Stimulated activated CD8-positive, alpha-beta memory T cell treated with anti-CD3 and anti-CD28 coated beads, Interleukin-2, amount 100 ng/mL, for 48 hours (primary cell): Measurements from ENCODE around the gene MX1.

Experiments used
- DNase-seq, 2 donors: peaks; one replicate each; pipeline ENCODE4 v3.0.0-alpha.2; 2020; ENCODE audit warnings: low read depth in 2 of 2

Gene MX1

DNA sequence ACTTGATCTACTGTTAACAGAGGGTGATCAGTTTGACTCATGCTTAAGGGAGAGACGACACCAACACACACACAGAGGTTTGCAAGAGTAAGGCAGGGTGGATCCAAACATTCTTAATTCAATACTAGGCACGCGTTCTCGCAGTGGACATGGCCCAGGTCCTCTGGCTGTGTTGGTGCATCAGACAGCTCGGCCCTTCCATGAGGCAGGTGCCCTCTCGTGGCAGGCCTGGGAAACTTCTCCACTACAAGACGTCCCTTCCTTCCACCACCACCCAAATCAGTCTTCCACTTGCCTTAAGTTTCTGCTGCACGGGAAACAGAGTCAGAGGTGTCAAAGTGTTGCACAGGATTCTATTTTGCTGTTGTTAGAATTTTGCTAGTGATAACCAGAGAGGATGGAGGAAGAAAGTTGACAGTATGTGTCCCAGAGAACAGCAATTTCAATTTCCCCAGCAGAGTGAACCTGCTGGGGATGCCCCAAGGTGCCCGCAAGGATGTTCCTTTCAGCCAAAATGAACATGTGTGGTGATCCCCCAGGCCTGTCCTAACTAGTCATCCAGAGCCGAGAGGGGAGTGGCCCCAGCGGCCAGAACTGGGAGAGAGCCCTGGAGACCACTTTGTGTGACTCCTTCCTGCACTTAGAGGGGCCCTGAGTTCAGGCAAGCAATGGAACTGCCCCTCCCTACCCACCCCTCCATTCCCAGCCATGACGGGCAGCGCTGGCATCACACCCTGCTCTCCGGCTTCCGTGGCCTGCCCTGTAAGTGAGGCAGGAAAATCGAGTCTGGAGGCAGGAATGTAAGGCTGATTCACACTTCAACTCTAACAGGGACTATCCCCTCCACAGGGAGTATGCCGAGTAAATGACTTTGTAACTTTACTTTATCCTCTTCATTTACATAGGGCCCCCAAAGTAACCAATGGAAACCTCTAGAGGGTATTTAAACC, 34.8 kb downstream of the MX1 start:
- DNase-seq: peak; percentile 20 to 29

DNA sequence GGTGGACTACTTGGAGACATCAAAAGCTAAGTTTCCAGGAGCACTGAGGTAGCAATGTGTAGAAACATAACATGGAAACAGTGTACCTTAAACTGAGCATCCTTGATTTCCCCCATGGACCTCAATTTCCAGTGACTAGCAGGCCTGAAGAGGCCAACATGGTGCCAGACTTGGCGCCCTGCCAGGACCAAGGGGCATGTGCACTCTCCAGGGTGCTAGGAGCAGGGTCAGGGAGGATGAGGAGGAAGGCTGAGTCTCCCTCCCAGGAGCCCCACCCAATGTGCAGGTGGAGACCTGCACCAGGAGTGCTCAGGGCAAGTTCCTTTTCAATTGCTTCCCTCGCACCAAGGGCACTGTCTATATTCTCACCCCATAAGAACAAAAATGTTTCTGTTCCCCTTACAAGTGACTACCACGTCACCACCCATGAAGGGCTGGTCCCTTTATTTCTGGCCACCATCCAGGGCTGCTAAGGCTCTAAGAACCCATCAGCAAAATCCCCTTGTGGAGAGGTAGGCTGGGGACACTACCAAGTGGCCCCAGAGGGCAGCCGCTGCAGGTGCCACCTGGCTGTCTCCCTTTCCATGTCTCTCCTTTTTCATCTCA, 39.2 kb downstream of the MX1 start:
- no peak for DNase-seq

DNA sequence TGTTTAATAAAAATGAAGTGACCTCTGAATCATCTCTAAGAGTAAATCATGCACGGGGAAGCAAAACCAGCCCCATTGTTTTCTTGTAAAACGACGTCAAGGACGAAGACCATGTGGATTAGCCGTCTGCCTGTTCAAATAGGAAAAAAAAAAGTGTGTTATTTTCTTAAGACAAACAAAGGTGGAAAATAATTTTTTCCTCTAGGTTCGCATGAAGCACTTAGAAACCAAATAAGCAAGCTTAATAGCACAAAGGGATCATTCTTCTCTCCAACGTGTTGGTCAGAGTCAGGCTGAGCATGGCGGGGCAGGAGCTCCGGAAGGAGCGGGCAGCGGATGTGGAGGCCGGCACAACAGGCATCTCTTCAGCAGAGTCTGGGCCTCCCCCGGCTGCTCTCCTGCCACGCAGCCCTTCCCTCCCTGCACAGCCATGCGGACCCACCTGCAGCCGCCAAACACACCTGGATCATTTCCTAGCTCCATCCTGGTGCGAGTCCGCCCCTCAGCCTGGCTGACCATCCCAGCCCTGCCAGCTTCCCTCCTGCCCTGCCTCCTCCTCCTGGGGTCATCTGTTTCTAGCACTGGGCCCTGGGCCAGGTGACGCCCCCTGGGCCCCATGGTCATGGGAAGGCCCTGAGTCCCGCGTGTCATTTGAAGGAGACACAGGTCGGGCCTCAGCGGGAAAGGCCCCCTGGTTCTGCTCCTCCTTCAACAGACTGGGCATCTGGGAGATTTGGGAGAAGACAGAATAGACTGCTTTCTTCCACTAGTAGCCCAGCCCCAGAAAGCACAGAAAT, 40.2 kb downstream of the MX1 start:
- no peak for DNase-seq

DNA sequence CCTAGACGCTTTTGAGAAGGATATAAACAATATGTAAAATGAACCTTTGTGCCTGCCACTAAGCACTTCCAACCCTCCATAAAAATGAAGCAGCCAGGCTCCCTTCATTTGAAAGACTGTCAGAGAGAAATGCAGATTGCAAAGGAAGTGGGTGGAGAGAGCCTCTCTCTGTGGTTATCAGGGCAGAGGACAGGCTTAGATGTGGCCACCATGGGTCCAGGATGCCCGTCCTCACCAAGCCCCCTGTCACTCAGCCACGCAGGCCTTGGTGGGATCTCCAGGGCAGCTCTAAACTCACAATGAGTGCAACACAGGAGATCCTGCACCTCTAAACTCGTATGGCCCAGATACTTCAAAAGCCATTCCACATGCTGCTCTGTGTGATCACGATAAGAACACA, 44.0 kb downstream of the MX1 start:
- no peak for DNase-seq

DNA sequence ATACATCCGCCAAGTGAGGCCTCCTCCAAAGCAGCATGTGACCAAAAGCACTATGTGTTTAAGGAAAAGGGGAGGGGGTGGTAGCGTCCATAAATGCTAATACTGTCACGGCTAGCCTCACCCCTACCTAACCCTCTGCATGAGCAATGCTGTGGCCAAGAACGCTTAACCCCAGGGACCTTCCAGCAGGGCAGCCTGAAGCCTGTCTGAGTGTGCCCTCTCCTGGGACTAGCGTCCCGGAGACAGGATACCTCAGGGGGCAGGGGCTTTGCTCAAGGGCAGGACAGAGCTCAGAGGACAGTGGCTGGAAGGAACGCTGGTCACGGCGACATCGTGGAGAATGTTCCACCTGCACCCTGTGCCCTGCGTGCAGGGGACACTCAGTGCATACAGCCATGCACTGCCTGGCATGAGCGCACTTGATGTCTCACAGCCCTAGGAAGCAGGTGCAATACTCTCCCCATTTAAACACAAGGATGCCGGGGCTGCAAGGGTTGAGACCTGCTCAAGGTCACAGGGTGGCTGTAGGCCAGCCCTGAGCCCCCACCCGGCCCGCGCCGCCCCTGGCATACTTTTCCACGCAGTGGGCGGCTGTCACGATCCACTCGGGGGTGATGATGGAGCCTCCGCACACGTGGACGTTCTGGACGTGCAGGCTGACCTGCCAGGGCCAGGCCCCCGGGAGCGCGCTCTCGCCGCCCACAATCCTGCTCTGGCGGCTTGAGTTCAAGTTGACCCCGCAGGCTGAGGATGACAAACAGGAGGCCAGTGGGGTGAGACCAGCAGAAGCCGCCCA, 46.9 kb downstream of the MX1 start:
- no peak for DNase-seq

DNA sequence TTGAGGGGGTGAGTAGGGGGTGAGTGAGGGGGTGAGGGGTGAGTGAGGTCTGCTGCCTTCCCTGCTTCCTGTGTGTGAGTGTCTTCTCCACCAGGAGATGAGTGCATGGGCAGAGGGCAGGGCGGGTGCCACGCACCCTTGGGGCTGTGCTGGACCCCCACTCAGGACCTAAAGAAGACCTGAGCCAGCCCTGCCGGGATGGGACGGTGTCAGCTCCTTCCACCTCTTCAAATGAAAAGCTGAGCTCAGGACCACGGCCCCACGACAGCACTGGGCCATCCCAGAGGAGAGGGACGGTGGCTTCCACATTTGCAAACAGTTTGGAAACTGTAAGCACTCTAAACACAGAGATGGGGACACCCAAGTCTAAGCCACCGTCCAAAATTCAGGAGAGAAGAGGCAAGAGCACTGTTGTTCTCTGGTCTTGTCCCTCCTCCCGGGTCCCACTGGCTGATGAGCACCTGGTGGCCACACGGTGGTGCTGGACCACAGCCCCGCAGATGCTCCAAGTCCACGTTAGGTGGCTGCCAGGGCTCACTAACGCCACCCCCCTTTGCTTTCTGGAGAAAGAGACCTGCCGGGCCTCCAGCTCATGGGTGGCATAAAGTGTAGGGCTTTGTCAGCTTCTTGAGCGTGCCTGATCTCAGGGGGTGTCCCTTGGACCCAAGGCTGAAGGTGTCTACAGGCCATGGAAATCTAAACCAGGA, 49.8 kb downstream of the MX1 start:
- DNase-seq: no peak

DNA sequence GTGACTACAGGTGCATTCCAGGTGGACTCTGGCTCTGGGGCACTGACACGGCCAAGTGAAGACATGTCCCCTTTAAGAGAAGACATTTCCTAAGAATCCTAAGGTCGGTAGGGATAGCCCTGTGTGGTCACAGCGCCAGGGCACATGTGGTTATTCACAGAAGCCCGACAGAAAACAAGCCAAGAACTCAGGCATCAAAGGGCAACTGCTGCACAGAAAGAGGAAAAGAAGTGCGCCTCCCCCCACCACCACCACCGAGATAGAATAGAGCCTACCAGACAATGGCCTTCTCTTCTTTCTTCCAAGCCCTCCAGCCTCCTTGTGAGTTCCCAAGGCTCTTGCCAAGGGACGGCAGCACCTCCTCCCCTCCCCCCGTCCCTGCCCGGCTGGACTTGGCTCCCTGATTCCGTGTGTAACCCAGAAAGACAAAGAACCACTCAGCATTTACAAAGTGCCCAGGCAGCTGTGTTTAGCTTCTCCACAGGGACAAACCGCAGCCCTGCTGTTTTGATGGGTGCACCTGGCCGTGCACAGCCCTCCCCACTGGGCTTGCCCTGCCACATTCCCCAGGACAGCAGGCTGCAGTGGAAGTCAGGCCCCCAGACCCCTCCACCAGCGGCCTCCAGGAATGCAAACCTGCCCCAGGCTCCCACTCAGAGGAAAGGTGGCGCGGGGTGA, 51.7 kb downstream of the MX1 start:
- no peak for DNase-seq

DNA sequence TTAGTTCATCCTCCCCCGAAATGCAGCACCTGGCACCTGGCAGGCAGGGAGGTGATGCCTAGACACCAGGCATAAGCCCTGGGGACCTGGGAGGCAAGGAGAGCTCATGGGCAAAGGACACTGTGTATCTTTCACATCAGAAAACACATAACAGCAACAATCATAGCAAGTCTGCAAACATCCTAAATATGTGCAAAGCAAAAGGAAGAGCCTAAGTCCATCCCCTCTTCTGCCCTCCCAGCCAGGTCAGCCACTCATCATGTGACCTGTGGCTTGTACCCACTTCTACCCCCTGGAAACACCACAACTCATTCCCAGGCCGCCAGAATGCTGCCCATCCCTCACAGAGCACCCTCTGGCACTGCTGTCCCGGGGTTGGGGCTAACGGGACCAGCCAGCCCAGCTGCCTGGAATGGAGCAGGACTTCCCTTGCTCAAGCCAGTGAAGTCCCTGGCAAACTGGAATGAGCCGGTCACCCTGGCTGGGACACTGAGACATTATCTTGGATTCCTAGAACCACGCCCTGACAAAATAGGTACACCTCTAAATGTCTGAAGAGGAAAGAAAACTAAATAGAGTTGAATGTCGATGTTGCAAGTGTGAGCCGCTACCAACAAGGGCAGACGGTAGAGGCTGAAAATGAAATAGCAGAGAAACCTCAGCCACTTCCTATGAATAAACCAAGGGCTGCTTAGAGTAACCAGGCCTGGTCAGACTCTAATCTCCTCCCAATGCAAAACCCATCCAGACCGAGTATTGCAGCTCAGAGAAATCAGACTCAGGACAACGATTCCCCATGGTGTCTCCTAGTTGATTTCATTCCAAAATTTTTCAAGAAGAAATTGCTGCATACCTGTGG, 52.5 kb downstream of the MX1 start:
- DNase-seq: no peak

DNA sequence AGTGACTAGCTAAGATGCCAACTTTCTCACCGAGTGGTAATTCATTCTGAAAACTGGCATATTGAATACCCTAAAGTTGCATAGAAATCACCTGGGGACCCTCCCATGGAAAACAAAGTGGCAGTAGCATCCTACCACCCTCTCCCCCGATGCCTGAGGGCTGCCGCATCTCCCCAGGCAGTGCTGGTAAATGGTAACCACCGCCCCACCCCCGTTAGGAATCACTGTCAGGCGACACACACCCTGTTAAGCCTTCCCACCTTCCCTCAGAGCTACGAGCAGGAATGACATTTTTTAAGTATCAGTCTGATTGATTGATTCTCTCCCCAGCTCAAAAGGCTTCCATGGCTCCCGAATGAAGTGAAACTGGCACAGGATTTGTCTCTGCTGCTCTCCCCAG, 53.6 kb downstream of the MX1 start:
- no peak for DNase-seq

DNA sequence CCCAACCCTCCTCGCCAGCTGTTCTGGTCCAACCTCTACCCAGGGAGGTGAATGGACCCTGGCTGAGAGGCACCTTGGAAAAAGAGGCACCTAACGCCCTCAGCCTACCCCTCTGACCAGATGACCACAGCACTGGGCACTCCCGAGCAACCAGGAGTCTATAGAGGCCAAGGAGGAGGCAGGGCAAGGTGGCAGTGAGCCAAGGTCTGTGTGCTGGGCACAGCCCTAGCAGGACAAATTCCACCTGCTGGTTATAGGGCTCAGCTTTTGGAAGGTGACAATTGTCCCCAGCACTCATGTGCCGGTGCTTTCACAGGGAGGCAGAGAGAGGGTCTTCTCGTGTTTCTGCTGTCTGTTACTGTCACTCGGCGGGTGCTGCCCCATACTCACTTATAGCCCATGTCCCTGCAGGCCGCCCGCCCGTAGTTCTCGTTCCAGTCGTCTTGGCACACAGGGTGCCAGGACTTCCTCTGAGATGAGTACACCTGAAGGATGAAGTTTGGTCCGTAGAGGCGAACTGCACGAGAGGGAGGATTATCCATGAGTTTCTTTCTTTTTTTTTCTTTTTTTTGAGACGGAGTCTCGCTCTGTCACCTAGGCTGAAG, 54.1 kb downstream of the MX1 start:
- DNase-seq: no peak

DNA sequence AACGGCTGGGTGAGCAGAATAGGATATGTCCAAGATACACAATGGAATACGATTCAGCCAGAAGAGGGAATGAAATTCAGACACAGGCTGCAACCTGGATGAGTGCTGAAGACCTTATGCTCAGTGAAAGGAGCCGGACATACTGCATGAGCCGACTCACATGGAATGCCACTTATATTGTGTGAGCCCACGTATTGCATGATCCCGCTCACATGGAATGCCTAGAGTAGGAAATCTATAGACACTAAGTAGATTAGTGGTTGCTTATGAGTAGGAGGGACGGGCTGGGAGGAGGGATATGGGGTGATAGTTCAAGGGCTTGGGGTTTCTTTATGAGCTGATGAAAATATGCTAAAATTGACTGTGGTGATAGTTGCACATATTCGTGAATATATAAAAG, 55.2 kb downstream of the MX1 start:
- no peak for DNase-seq

DNA sequence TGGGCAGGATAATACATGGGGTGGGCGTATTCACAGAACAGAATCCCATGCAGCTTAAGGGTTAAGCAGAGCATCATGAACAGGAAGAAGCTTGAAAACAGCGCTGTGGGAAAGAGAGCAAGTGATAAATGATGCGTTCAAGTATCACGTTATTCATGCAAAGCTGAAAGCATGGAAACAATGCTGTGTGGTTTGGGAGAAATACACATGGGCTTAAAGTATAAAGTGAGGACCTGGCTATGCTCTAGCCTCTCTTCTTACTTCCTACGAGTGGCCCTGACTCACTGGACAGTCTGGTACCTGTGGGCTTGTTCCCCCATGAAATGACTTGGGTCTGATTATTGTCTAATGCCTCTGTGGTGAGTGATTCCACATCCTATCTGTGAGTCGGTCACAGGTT, 56.3 kb downstream of the MX1 start:
- DNase-seq: no peak

DNA sequence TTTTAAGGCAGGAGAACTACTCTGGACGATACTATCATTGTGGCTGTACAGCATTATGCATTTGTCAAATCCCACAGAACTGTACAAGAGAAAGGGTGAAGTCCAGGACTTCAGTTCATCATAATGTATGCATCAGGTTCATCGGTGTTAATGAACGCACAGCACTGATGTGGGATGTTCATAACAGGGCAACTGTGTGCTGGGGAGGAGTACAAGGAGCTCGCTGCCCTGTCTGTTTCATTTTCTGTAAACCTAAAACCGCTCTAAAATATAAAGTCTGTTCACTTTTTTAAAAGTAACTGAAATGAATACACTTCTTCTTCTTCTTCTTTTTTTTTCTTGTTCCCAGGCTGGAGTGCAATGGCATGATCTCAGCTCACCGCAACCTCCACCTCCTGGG, 56.9 kb downstream of the MX1 start:
- DNase-seq: no peak

DNA sequence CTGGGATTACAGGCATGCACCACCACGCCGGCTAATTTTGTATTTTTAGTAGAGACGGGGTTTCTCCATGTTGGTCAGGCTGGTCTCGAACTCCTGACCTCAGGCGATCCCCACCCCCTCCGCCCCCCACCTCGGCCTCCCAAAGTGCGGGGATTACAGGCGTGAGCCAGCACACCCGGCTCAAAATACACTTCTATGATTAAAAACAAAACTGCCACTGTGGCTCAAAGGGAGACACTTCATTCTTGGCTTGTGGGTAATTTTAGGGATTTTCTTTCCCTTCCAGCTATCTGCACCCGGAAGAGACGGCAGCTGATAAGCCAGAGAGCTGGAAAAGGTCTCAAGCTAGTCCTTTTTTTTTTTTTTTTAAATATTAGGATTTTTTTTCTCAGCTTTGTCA, 57.4 kb downstream of the MX1 start:
- no peak for DNase-seq

DNA sequence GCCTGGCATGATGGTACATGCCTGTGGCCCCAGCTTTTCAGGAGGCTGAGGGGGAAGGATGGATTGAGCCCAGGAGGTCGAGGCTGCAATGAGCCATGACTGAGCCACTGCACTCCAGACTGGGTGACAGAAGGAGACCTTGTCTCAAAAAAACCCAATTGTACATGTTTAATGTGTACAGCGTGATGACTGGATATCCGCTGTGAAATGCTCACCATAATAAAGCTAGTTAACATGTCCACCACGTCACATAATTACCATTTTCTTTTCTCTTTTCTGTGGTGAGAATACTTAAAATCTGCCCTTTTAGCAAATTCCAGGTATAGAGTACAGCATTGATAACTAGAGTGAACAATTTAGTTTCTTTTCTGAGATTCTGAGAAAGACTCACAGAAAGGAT, 57.9 kb downstream of the MX1 start:
- no peak for DNase-seq

DNA sequence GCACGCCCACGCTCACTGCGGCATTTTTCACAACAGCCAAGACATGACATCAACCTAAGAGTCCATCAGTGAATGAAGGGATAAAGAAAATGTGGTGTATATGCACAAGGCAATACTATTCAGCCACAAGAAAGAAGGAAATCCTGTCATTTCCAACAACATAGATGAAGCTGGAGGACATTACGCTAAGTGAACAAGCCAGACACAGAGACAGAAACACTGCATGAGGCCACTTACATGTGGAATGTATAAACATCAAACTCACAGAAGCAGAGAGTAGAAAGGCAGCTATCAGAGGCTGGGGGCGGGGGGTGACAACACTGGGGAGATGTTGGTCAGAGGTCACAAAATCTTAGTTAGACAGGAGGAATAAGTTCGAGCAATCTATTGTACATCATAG, 61.0 kb downstream of the MX1 start:
- DNase-seq: no peak

DNA sequence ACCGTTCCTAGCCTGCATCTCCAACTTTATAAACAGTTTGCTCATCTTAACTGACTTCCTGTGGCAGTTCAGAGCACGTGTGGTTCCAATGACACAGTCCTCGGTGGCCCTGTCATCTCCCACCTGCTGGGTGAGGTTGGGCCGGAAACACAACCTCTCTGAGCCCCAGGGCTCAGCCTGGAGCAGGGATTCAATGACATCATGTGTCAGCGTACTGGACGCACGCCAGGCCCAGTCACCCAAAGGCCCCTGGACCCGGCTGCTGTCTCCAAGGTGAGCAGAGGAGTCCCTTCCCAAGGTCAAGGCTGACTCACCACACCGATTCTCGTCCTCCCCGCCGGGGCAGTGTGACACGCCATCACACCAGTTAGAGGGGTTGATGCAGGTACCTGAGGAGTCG, 62.0 kb downstream of the MX1 start:
- DNase-seq: no peak

DNA sequence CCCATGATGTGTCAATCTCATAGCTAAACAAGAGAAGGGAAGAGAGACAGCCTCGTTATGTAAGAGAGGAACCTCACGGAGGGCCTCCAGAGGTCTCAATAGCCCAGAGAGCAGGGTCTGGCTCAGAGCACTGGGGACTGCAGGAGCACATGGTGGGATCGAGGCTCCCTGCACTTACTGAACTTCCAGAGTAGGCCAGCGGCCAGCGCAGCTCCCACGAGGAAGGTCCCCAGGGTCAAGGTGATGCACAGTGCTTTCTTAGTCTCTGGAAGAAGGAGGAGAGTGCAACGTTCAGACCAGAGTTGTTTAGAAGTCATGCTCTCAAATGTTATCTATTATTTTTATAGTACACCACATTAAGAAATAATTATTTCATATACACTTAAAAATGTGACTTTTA, 63.3 kb downstream of the MX1 start:
- DNase-seq: no peak

DNA sequence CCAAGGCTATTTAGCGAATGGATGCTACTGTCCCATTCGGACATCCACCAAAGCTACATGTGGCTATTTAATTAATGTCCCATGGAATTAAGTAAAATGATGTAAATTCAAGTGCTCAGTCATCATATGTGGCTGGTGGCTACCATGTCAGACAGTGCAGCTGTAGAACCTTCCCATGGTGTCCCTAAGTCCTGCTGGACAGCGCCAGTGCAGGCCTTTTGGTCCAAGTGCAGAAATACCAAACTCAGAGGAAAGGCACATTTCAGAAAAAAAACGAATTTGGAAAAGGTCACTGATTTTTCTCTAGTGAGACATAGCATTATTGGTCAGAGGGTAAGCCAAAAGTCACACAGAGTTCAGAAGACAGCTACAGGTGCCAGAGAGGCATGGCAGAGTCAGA, 64.3 kb downstream of the MX1 start:
- no peak for DNase-seq
